Measurements from ENCODE around the gene UFC1.

Gene UFC1

DNA sequence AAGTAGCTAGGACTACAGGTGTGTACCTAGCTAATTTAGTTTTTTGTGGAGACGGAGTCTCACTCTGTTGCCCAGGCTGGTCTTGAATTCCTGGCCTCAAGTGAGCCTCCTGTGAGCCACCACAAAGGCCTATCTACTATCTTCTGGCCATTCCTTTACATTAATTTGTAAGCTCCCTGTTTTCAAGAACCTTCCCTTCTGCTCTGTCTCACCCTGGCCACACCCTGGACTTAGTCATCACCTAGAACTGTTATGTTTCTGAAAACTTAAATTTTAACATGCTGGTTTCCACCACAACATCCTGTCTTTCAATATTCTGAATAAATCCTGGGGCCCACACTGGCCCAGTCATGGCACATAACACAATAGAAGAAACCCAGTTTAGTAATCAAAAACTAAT is 28.4 kb downstream of the UFC1 start:
- no peak for DNase-seq
- intact Hi-C loops (cut with DNase I) = no loop called here

DNA sequence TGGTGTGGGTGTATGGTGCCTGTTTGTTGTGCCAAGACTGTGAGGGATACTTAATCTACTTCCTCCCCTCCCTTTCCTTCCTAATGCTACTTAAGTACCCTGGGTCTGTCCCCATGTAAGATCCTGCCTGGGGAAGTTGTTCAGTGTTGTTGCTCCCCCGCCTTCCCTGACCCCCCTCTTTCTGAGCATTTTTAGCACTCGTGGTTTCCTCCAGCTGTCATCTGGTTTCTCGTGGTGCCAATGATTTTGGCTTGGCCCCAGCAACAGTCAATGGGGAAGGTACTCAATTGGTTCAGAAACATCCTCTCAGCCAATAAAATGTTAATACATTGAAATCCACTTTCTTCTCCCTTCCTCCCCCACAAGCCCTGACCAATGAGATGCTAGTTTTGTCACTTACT is 31.5 kb downstream of the UFC1 start:
- DNase-seq = peak in 24 of 42 donors; percentile 37 to 73 (median 54)
- intact Hi-C loops (cut with DNase I) = no loop called here

- intact Hi-C loops (cut with DNase I) = no loop called here
- no peak for DNase-seq
These were observed 32.0 kb downstream of the UFC1 start for GRCh38 chr1:161185732-161186311.

DNA sequence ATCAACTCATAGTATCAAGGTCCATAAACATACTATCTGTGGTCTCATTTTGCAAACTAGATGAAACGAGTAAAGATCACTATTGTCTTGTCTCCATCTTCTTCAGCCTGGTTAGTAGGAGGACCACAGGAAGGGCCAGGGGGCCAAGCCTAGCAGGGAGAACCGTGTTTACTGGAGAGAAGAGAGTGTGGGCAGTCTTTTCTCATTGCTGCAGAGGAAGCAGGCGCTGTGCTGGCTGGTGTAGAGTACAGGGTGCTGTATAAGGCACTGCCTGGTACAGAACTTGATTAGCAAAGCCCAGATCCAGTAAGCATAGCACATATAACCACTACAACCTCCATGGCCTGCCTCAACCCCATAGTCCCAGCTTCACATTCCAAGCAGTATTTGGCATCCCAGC is 33.5 kb downstream of the UFC1 start:
- peak in 1 of 42 donors; percentile 19 for DNase-seq
- intact Hi-C loops (cut with DNase I) = no loop called here

DNA sequence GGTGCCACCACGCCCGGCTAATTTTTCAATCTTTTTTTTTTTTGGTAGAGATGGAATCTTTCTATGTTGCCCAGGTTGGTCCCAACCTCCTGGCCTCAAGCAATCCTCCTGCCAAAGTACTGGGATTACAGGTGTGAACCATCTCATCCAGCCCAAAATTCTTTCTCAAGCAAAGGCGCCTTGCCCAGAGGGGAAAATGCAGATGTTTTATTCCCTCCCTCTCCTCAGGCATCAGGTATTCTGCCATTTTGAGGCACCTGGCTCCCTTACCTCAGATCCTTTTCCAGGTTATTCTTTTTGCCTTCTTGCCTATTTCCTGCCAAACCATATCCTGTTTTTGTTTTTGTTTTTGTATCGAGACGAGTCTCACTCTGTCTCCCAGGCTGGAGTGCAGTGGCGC is 34.6 kb downstream of the UFC1 start:
- no peak for DNase-seq
- intact Hi-C loops (cut with DNase I) = no loop called here

GRCh38 chr1:161189036-161189435 is 35.3 kb downstream of the UFC1 start:
- intact Hi-C loops (cut with DNase I) = no loop called here

DNA sequence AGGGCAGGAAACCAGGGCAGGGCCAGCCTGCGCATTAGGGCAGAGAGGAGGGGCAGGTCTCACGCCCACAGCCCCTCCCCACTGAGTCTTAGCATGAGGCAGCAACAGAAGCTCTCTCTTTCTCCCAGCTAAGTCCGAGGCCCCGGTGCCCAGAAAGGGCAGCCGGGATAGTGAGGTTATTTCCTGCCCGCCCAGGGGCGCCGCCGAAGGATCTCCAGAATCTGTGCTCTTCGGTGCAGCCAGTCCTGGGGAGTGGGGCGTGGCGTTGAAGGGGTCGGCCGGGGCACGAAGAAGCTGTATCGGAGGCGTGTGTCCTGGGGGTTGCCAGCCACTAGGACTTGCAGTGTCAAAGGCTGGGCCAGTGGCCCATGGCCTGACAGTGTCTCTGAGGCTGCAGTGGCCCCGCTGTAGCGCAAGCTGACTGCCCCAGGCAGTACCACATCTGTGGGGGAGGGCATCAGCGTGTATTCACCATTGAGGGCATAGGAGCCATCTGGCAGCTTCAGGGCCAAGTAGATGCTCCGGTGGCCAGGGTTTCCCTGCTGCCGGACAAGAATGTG is 37.3 kb downstream of the UFC1 start:
- DNase-seq = peak in 19 of 42 donors; percentile 29 to 72 (median 53)
- intact Hi-C loops (cut with DNase I) = no loop called here

More at GRCh38 chr1:161189036-161189435, 35.3 kb downstream of the UFC1 start:
- no peak for DNase-seq

- intact Hi-C loops (cut with DNase I) = no loop called here
- no peak for DNase-seq
These were observed 38.2 kb downstream of the UFC1 start for GRCh38 chr1:161191971-161192370.

GRCh38 chr1:161192476-161193465 is 39.0 kb downstream of the UFC1 start:
- peak; percentile 37 to 90 (median 76) for DNase-seq
- intact Hi-C loops (cut with DNase I) = no loop called here

DNA sequence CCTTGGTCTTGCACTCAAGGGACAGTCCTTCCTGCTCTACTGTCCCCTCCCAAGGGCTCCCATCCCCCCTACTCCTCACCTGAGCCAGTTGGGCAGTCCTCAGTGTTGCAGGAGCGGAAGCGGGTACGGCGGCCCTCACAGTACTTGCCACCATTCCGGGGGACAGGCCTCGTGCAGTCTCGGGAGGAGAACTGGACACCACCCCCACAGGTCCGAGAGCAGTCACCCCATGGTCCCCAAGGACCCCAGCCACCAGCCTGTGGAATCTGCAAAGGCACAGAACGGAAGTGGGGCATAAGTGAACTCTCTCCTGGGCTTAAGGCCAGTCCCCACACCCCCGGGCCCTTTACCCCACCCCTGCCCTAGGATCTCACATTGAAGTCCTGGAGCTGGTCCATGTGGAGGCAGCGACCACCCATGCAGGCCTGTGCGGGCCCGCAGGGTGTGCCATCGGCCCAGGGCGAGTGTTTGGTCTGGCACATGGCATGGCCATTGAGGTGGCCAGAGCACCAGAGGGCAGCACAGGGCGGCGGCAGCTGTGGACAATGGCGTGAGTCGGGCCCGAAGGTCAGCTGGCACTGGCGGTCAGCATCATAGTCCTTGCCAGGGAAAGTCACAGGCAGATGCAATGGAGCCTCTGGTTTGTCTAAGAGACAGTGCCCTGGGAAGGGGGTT is 39.9 kb downstream of the UFC1 start:
- DNase-seq = peak; percentile 72 to 95 (median 86)
- intact Hi-C loops (cut with DNase I) = no loop called here

- intact Hi-C loops (cut with DNase I) = no loop called here
- peak in 3 of 42 donors; percentile 39 to 49 (median 43) for DNase-seq
These were observed 41.4 kb downstream of the UFC1 start for GRCh38 chr1:161195171-161195570.

GRCh38 chr1:161196111-161196510 is 42.3 kb downstream of the UFC1 start:
- intact Hi-C loops (cut with DNase I) = no loop called here
- no peak for DNase-seq

DNA sequence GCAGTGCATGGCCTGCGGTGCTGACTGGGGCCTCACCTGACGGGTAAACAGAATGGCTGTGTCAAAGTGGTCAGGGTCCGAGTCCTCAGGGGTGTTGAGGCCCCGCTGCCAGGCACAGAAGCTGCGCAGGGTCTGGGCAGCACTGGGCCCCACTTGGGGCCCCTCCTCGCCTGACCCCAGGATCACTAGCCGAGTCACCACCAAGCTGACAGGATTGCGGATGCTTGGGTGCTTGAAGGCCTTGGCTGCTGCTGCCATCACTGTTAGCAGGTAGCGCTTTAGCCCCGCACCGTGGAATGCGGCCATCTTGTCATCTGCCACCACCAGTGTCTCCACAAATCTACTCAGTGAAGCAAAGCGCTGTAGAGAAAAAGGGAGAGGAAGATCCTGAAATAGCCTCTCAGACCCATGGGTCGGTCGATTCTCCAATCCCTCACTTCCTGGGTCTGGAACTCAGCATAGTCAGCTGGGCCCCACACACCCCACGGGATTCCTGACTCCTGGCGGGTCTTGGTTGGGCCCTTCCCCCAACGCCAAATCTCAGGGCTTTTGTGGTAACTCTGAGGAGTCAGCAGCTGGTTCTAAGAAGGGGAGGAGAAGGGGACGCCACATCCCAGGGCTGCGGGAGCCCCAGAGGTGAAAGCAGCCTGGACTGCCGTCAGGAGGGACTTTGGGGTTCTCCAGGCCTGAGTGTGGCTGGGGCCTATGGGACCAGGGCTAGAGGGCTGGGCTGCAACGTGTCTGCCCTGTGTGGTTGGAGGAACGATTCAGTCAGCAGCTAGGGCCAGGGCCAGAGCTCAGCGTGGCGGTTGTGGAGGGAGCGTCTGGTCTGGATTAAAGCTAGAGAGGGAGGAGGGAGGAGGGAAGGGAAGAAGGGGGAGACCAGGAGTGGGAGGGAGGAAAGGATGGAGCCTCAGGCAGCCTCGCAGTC is 43.0 kb downstream of the UFC1 start:
- intact Hi-C loops (cut with DNase I) = no loop called here
- DNase-seq = peak in 15 of 42 donors; percentile 30 to 75 (median 46)

GRCh38 chr1:161197560-161198193 is 43.9 kb downstream of the UFC1 start:
- intact Hi-C loops (cut with DNase I) = no loop called here
- DNase-seq = no peak

- intact Hi-C loops (cut with DNase I) = no loop called here
- peak in 39 of 42 donors; percentile 39 to 88 (median 65) for DNase-seq
These were observed 44.6 kb downstream of the UFC1 start for GRCh38 chr1:161198194-161198896.

GRCh38 chr1:161198897-161199431 is 45.2 kb downstream of the UFC1 start, which contains the start of gene ADAMTS4:
Gene ADAMTS4, minus strand, starts transcription at chr1:161199054. Its CDS starts 427 bp downstream, at chr1:161198627.
- intact Hi-C loops (cut with DNase I) = no loop called here
- peak; percentile 47 to 95 (median 90) for DNase-seq

All from head of caudate nucleus (tissue), 42 donors.